HepG2 (cell line): ENCODE measurements around the gene PLEKHG4. TPM values are rescaled to one million over a fixed set of nuclear protein-coding genes. Genes with fewer than 3 reads are reported as not detected.

Source experiments
- CAMTA2 ChIP-seq: sonication (generic); formaldehyde crosslinking; IDR thresholded peaks from 2 replicates; pipeline ENCODE4 v1.4.0; 2020; ENCODE audit warnings: mild to moderate bottlenecking, missing genetic modification reagents, borderline replicate concordance
- GMEB2 ChIP-seq: IDR thresholded peaks from 2 replicates; pipeline ENCODE4 v1.6.1; 2016; ENCODE audit warnings: missing biosample characterization, missing genetic modification reagents, low read depth
- LBX2 ChIP-seq: sonication (generic); formaldehyde crosslinking; IDR thresholded peaks from 2 replicates; pipeline ENCODE4 v1.5.0; 2020; ENCODE audit warnings: missing genetic modification reagents, mild to moderate bottlenecking, borderline replicate concordance
- PHF21A ChIP-seq: sonication (generic); formaldehyde crosslinking; IDR thresholded peaks from 2 replicates; pipeline ENCODE4 v1.5.0; 2020; ENCODE audit warnings: mild to moderate bottlenecking, missing genetic modification reagents
- SALL2 ChIP-seq: sonication (generic); formaldehyde crosslinking; IDR thresholded peaks from 2 replicates; pipeline ENCODE4 v1.8.1; 2023; ENCODE audit warnings: mild to moderate bottlenecking, missing genetic modification reagents, inconsistent platforms
- SOX5 ChIP-seq: IDR thresholded peaks from 2 replicates; pipeline ENCODE4 v1.6.1; 2016; ENCODE audit warnings: borderline replicate concordance
- SRSF9 ChIP-seq: fragments of 200-400 bp; formaldehyde crosslinking; IDR thresholded peaks from 2 replicates; pipeline ENCODE4 v1.6.1; 2018; ENCODE audit warnings: borderline replicate concordance, mild to moderate bottlenecking, low read depth, low read length; ENCODE audit not compliant: insufficient read depth, poor library complexity, severe bottlenecking
- ZFYVE20 ChIP-seq: sonication (generic); formaldehyde crosslinking; IDR thresholded peaks from 2 replicates; pipeline ENCODE4 v1.8.0; 2023; ENCODE audit warnings: low read depth, mild to moderate bottlenecking, moderate library complexity, missing genetic modification reagents, borderline replicate concordance
- ZNF142 ChIP-seq: sonication (generic); formaldehyde crosslinking; IDR thresholded peaks from 2 replicates; pipeline ENCODE4 v1.4.0; 2020; ENCODE audit warnings: missing genetic modification reagents
- ZNF362 ChIP-seq: sonication (generic); formaldehyde crosslinking; IDR thresholded peaks from 2 replicates; pipeline ENCODE4 v1.4.0; 2020; ENCODE audit warnings: missing genetic modification reagents, mild to moderate bottlenecking, borderline replicate concordance
- ZNF432 ChIP-seq: sonication (generic); formaldehyde crosslinking; IDR thresholded peaks from 2 replicates; pipeline ENCODE4 v1.5.0; 2020; ENCODE audit warnings: missing genetic modification reagents, mild to moderate bottlenecking, borderline replicate concordance
- ZNF564 ChIP-seq: sonication (generic); formaldehyde crosslinking; IDR thresholded peaks from 2 replicates; pipeline ENCODE4 v1.8.1; 2023; ENCODE audit warnings: mild to moderate bottlenecking, missing genetic modification reagents
- ZNF589 ChIP-seq: sonication (generic); formaldehyde crosslinking; conservative IDR thresholded peaks from 2 replicates; pipeline ENCODE4 v1.8.0; 2022; ENCODE audit warnings: mild to moderate bottlenecking, moderate library complexity, missing genetic modification reagents
- ZNF607 ChIP-seq: sonication (generic); formaldehyde crosslinking; IDR thresholded peaks from 2 replicates; pipeline ENCODE4 v1.5.1; 2020; ENCODE audit warnings: missing genetic modification reagents, mild to moderate bottlenecking, borderline replicate concordance
- ZNF776 ChIP-seq: sonication (generic); formaldehyde crosslinking; IDR thresholded peaks from 2 replicates; pipeline ENCODE4 v1.4.0; 2020; ENCODE audit warnings: mild to moderate bottlenecking, missing genetic modification reagents
- polyA plus RNA-seq, 8 experiments: library from polyadenylated mRNA; depleted of rRNA in 3 of 8; stranded (reverse) in 7 of 8; unstranded in 1 of 8; fragments of >200 nt; fragmentation: Illumina TruSeq in 4 of 8; extraction: Trizol in 4 of 8; gene quantifications; 2 replicates each; pipeline versions ENCODE4 v1.2.1 to v1.2.3, GENCODE V29; 2011 to 2016; ENCODE audit warnings: low read depth in 4 of 8, missing spikeins in 1 of 8, mixed read lengths in 1 of 8; ENCODE audit not compliant: insufficient read depth in 1 of 8
- total RNA-seq, 5 experiments: library from RNA; depleted of rRNA; stranded (reverse); fragments of >200 nt; fragmentation: Illumina TruSeq; extraction: Trizol; gene quantifications; 2 replicates each; pipeline ENCODE4 v1.2.3, GENCODE V29; 2016; ENCODE audit warnings: low read depth in 1 of 5

The PLEKHG4 gene
- total and polyA plus RNA-seq, 2 of the 13 experiments (the other 11 are each of a cell fraction or from before 2014, with no cell fraction given), result 7.1 to 13.6 TPM

- TF ChIP-seq GMEB2 (CRISPR knock-in tag), result 0 out of 2 replicates have a peak, but pooled peaks have one; percentile 33
- TF ChIP-seq SALL2 (CRISPR knock-in tag), result peak; percentile 81; the same call in 1 of the 2 replicates
- TF ChIP-seq ZNF589 (CRISPR knock-in tag), result peak; percentile 65; the same call in 1 of the 2 replicates
- no peak for TF ChIP-seq ZNF362
- TF ChIP-seq SOX5 (CRISPR knock-in tag), result peak; percentile 16; the same call in 1 of the 2 replicates
- no peak for TF ChIP-seq SRSF9
- TF ChIP-seq ZNF142 (CRISPR knock-in tag), result peak; percentile 87; the same call in 1 of the 2 replicates
- TF ChIP-seq CAMTA2 (CRISPR knock-in tag), result no peak
- peak; percentile 39; the same call in 1 of the 2 replicates for TF ChIP-seq PHF21A (CRISPR knock-in tag)
- TF ChIP-seq ZNF607 (CRISPR knock-in tag), result peak; percentile 66; the same call in 1 of the 2 replicates
- peak; percentile 53; the same call in 1 of the 2 replicates for TF ChIP-seq ZFYVE20 (CRISPR knock-in tag)
- peak; percentile 83; the same call in 1 of the 2 replicates for TF ChIP-seq ZNF564 (CRISPR knock-in tag)
- TF ChIP-seq ZNF776 (CRISPR knock-in tag), result peak; percentile 81; the same call in 1 of the 2 replicates
- TF ChIP-seq LBX2 (CRISPR knock-in tag), result peak; percentile 86; the same call in 1 of the 2 replicates
- peak; percentile 74; the same call in 1 of the 2 replicates for TF ChIP-seq ZNF432 (CRISPR knock-in tag)
These were observed at the start of gene PLEKHG4 (continued) for GRCh38 chr16:67279296-67280089.
